ENCODE results near the gene TIMELESS.

DNA sequence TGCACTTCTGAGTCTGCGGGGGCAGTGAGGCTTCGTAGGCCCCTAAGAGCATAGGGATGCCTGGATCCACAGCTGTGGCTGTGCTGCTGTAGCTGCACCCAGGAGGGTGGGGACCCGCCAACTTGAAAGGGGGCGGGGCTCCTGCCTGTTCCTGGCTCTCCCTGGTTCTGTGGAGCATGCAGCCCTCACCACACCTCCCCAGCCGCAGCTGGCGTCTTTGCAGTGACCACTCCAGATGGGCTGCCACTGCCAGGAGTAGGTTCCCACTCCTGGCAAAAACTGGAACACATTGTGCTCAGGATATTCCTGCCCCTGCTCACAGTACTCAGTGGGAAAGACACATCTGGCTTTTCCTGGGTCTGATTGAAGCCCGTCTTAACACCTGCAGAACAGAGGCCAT lies 35.8 kb downstream of the TIMELESS start:
- TF ChIP-seq EZH2 (IDR thresholded peaks at IDR 0.05; ENCODE audit: borderline replicate concordance, low read length), result no peak
- TF ChIP-seq CTCF (conservative IDR thresholded peaks at IDR 0.05 in 1 of 2, IDR thresholded peaks at IDR 0.05 in 1 of 2; ENCODE audit: extremely low read depth in 1 of 2, insufficient read depth in 1 of 2, low read depth in 1 of 2, low read length in 2 of 2), result no peak
